Measurements from ENCODE around the gene TLCD1. TPM values are rescaled to one million over a fixed set of nuclear protein-coding genes. Genes with fewer than 3 reads are reported as not detected.
A peak's percentile ranks its signal among the peaks of the same experiment; 100 is the strongest.

Gene TLCD1
- total RNA-seq, 1 experiment from 2014 or later = 7.1 TPM

DNA sequence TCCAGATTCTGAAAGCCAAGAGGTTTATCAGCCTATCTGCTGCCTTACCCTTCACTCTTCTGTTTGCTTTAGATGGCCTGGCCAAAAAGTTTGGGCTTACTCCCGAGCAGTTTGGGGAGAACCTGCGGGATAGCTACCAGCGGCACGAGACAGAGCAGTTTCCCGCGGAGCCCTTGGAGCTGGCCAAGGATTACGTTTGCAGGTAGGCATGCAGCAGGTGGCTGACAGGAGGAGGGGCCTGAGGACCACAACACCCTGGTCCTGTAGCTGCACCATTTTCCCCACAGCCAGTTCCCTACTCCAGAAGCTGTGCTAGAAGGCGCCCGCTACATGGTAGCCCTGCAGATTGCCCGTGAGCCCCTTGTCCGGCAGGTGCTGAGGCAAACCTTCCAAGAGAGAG is 43.4 kb downstream of the TLCD1 start:
- BruUV-seq (replicated peaks) = no TSS peak
- intact Hi-C loops (cut with micrococcal nuclease) = no loop called here
- ATAC-seq = no peak
- no peak for DNase-seq
- POLR2A ChIA-PET (ENCODE audit: unreplicated experiment) = no interaction called here
- H3K36me3 ChIP-seq (ENCODE audit: low read depth, low read length) = peaks cover 36% of the 10 kb centered on the region
- no peaks in the 10 kb centered on the region for H3K9me3 ChIP-seq (ENCODE audit: low read length)
- no peak overlapping the region for H3K4me3 ChIP-seq (ENCODE audit: low read length)
- TF ChIP-seq, protein P1, sequence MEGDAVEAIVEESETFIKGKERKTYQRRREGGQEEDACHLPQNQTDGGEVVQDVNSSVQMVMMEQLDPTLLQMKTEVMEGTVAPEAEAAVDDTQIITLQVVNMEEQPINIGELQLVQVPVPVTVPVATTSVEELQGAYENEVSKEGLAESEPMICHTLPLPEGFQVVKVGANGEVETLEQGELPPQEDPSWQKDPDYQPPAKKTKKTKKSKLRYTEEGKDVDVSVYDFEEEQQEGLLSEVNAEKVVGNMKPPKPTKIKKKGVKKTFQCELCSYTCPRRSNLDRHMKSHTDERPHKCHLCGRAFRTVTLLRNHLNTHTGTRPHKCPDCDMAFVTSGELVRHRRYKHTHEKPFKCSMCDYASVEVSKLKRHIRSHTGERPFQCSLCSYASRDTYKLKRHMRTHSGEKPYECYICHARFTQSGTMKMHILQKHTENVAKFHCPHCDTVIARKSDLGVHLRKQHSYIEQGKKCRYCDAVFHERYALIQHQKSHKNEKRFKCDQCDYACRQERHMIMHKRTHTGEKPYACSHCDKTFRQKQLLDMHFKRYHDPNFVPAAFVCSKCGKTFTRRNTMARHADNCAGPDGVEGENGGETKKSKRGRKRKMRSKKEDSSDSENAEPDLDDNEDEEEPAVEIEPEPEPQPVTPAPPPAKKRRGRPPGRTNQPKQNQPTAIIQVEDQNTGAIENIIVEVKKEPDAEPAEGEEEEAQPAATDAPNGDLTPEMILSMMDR (conservative IDR thresholded peaks at IDR 0.05; ENCODE audit: low read depth, low read length) = no peak
- TF ChIP-seq EZH2phosphoT487 (IDR thresholded peaks at IDR 0.05; ENCODE audit: borderline replicate concordance, low read length) = no peak
- TF ChIP-seq EZH2 (IDR thresholded peaks at IDR 0.05; ENCODE audit: low read length, unreplicated experiment) = no peak
- H3K4me1 ChIP-seq (ENCODE audit: insufficient read depth, low read length) = no peaks in the 10 kb centered on the region
- H2AFZ ChIP-seq (ENCODE audit: low read length) = no peak overlapping the region
- H3K9ac ChIP-seq (ENCODE audit: low read length) = no peak overlapping the region
- no peaks in the 10 kb centered on the region for H3F3A ChIP-seq (ENCODE audit: low read length, unreplicated experiment)
- no peak overlapping the region for H3K4me2 ChIP-seq (ENCODE audit: low read length)
- H3K27me3 ChIP-seq (ENCODE audit: low read length) = no peaks in the 10 kb centered on the region
- no peaks in the 10 kb centered on the region for H3K79me2 ChIP-seq (ENCODE audit: low read length)
- H3K27ac ChIP-seq (ENCODE audit: low read length) = no peak overlapping the region
- CTCF ChIA-PET = no interaction called here
- no peaks in the 10 kb centered on the region for H4K20me1 ChIP-seq (ENCODE audit: low read length)
- no peaks in the 10 kb centered on the region for H3K9me2 ChIP-seq (replicated peaks; ENCODE audit: low read length)

DNA sequence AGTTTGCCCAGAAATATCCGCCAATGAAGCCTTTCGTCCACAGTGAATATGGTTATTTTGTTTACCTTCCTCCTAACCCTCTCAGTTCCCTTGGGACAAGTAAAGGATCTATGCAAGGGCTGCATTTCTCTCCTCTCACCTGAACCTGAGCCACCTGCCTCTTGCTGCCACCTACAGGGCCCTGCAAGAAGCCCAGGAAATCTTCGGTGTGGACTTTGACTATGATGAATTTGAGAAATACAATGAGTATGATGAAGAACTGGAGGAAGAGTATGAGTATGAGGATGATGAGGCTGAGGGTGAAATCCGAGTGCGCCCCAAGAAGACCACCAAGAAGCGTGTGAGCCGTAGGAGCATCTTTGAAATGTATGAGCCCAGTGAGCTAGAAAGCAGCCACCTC is 50.1 kb downstream of the TLCD1 start:
- Histone ChIP-seq H3K4me2 (ENCODE audit: low read length) (no peak overlapping the region), H3K9me3 (ENCODE audit: low read length) (no peaks in the 10 kb centered on the region), H4K20me1 (ENCODE audit: low read length) (no peaks in the 10 kb centered on the region), H3K9me2 (replicated peaks; ENCODE audit: low read length) (no peaks in the 10 kb centered on the region), H3K79me2 (ENCODE audit: low read length) (no peaks in the 10 kb centered on the region), H2AFZ (ENCODE audit: low read length) (no peak overlapping the region), H3K4me3 (ENCODE audit: low read length) (no peak overlapping the region), H3K4me1 (ENCODE audit: insufficient read depth, low read length) (no peaks in the 10 kb centered on the region), H3F3A (ENCODE audit: low read length, unreplicated experiment) (no peaks in the 10 kb centered on the region), H3K27me3 (ENCODE audit: low read length) (no peaks in the 10 kb centered on the region), H3K36me3 (ENCODE audit: low read depth, low read length) (peaks cover 32% of the 10 kb centered on the region; the same call in 1 of the 2 replicates), H3K9ac (ENCODE audit: low read length) (no peak overlapping the region), H3K27ac (ENCODE audit: low read length) (no peak overlapping the region)
- CTCF ChIA-PET = no interaction called here
- DNase-seq (peak; percentile 39), ATAC-seq (peak; percentile 65)
- TF ChIP-seq EZH2 (IDR thresholded peaks at IDR 0.05; ENCODE audit: low read length, unreplicated experiment) (no peak), EZH2phosphoT487 (IDR thresholded peaks at IDR 0.05; ENCODE audit: borderline replicate concordance, low read length) (no peak)
- TF ChIP-seq, protein P1 (conservative IDR thresholded peaks at IDR 0.05; ENCODE audit: low read depth, low read length) = peak; percentile 72
- intact Hi-C loops (cut with micrococcal nuclease) = loop anchor here (1.0 kb wide), 1 partner anchor 29 kb away; no protein-coding TSS in a partner anchor
- BruUV-seq (replicated peaks) = no TSS peak
- POLR2A ChIA-PET (ENCODE audit: unreplicated experiment) = no interaction called here

GRCh38 chr17:28675490-28675889 is 50.5 kb downstream of the TLCD1 start:
- H3F3A ChIP-seq (ENCODE audit: low read length, unreplicated experiment) = no peaks in the 10 kb centered on the region
- CTCF ChIA-PET = interaction anchor here (0.5 kb wide), 1 partner anchor 39 kb away, joined by 3 read pairs; no protein-coding TSS in a partner anchor
- no peak overlapping the region for H3K4me2 ChIP-seq (ENCODE audit: low read length)
- ATAC-seq = no peak
- H2AFZ ChIP-seq (ENCODE audit: low read length) = no peak overlapping the region
- intact Hi-C loops (cut with micrococcal nuclease) = no loop called here
- BruUV-seq (replicated peaks) = no TSS peak
- H3K79me2 ChIP-seq (ENCODE audit: low read length) = no peaks in the 10 kb centered on the region
- no peaks in the 10 kb centered on the region for H3K9me2 ChIP-seq (replicated peaks; ENCODE audit: low read length)
- POLR2A ChIA-PET (ENCODE audit: unreplicated experiment) = no interaction called here
- H3K4me3 ChIP-seq (ENCODE audit: low read length) = no peak overlapping the region
- no peaks in the 10 kb centered on the region for H3K4me1 ChIP-seq (ENCODE audit: insufficient read depth, low read length)
- H3K9me3 ChIP-seq (ENCODE audit: low read length) = no peaks in the 10 kb centered on the region
- no peak for TF ChIP-seq EZH2phosphoT487 (IDR thresholded peaks at IDR 0.05; ENCODE audit: borderline replicate concordance, low read length)
- TF ChIP-seq, protein P1 (conservative IDR thresholded peaks at IDR 0.05; ENCODE audit: low read depth, low read length) = no peak
- TF ChIP-seq EZH2 (IDR thresholded peaks at IDR 0.05; ENCODE audit: low read length, unreplicated experiment) = no peak
- H3K9ac ChIP-seq (ENCODE audit: low read length) = no peak overlapping the region
- peaks cover 32% of the 10 kb centered on the region; the same call in 1 of the 2 replicates for H3K36me3 ChIP-seq (ENCODE audit: low read depth, low read length)
- H4K20me1 ChIP-seq (ENCODE audit: low read length) = no peaks in the 10 kb centered on the region
- no peak overlapping the region for H3K27ac ChIP-seq (ENCODE audit: low read length)
- H3K27me3 ChIP-seq (ENCODE audit: low read length) = no peaks in the 10 kb centered on the region
- no peak for DNase-seq

All from PC-3 (cell line).